Stimulated activated CD8-positive, alpha-beta memory T cell treated with anti-CD3 and anti-CD28 coated beads, Interleukin-12 subunit alpha, Interleukin-12 subunit beta, amount 100 ng/mL, for 24 hours (primary cell): ENCODE measurements around the gene GPALPP1.
"Not testable (repeated sequence)": the region's sequence is repeated elsewhere in the genome, so short reads cannot be mapped to it uniquely, and the experiment has no call there.

ENCODE experiments used
- DNase-seq: peaks from one replicate; pipeline ENCODE4 v3.0.0-alpha.2; 2020; ENCODE audit errors: extremely low read depth

The GPALPP1 gene

DNA sequence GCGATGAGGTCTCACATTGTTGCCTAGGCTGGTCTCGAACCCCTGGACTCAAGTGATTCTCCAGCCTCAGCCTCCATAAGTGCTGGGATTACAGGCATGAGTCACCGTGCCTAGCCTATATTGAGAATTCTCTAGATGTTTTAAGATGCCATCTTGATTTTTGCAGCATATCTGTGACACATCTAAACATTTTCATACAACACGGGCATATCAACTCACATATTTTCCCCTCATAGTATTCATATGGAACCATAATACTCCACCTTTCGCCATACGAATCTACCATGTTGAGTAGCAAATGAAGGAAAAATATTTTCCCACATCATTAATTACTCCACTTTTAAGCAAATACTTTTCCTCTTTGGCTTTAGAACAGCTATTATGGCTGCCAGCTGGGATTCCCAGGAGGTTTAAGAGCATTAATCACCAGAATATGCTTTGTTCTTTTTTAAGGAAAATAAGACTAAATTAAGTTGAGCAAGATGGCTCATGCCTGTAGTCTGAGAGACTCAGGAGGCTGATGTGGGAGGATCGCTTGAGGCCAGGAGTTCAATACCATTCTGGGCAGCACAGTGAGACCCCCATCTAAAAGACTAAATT is 74.0 kb downstream of the GPALPP1 start:
- DNase-seq, result no peak

DNA sequence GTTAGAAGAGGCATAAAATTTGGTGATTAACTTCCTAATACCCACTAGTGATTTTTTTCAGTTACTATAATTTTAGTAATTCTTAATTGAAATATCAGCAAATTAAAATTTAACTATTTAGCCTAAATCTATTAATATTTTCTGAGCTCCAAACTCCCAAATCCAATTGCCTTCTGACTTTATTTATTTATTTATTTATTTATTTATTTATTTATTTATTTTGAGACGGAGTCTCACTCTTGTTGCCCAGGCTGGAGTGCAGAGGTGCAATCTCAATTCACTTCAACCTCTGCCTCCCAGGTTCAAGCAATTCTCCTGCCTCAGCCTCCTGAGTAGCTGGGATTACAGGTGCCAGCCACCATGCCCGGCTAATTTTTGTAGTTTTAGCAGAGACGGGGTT is 74.6 kb downstream of the GPALPP1 start:
- not testable (repeated sequence) for DNase-seq

DNA sequence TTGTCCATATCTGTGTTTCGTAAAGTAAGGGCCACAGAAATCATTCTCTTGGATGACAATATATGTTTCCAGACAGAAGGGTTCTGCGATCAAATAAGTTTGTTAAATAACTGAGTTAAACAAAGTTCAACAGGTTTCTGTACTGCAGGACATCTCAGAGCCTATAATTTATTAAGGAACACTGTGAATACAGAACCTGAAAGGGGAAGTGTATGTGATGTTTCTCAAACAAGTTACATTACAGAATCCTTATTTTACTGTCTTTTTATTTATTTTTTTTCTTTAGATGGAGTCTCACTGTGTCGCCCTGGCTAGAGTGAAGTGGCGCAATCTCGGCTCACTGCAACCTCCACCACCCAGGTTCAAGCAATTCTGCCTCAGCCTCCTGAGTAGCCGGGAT is 75.6 kb downstream of the GPALPP1 start:
- DNase-seq, result no peak

DNA sequence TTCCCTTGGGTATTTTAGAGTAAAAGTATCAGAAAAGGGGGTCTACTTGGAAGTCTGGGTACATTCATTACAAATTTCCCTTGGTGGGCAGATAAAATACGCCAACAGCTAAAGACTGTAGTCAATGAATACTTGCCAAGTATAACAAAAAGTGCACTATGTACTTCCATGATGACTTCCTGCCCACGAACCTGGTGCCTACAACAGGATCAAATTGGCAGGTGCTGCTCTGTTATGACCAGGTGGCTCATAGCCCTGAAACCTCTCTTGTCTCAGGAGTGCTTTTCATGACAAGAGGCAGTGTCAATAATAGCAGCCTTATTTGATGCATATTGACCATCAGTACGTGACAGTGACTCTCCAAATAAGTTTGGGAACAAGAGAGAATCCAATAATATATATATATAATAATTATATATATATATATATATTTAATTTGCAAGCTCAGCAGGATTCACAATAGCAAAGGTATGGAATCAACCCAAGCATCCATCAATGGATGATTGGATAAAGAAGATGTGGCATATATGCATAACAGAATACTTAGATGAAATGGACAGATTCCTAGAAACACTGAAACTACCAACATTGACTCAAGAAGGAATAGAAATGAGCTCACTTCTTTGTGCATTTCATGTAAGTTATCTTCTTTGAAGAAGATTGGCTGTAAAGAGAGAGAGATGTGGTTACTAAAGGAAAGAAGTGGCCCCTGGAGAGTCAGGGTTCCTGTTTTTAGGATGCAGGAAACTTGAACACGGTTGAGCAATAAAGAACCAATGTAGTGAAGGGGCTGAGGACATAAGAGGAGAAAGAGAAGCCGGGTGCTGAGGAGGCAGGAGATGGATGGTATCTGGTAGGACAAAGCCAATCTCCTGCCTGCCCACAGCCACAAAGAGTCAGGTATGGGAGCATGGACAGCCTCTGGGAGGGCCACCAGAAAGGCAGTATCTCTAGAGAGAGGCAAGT is 79.0 kb downstream of the GPALPP1 start:
- DNase-seq, result no peak

DNA sequence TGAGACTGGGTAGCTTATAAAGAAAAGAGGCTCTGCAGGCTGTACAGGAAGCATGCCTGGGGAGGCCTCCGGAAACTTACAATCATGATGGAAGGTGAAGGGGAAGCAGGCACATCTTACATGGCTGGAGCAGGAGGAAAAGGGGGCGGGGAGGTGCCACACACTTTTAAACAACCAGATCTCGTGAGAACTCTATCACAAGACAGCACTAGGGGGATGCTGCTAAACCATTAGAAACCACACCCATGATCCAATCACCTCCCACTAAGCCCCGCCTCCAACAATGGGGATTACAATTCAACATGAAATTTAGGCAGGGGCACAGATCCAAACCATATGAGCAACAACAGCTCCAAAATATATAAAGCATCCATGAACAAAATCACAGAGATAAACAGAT is 84.5 kb downstream of the GPALPP1 start:
- no peak for DNase-seq

DNA sequence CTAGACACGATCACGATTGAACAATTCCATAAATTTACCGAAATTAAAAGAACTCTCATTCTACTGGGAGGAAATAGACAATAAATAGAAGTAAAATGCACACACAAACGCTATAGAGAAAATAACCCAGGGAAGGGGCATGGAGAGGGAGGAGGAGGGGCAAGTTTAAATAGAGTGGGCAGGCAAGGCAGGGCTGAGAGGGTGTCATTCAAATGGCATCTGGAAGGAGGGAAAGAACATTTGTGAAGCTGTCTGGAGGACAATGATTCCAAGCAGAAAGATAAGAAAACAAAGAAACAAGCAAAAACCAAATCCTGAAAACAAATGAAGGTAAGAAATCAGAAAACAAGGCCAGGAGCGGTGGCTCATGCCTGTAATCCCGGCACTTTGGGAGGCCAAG is 85.4 kb downstream of the GPALPP1 start:
- no peak for DNase-seq

DNA sequence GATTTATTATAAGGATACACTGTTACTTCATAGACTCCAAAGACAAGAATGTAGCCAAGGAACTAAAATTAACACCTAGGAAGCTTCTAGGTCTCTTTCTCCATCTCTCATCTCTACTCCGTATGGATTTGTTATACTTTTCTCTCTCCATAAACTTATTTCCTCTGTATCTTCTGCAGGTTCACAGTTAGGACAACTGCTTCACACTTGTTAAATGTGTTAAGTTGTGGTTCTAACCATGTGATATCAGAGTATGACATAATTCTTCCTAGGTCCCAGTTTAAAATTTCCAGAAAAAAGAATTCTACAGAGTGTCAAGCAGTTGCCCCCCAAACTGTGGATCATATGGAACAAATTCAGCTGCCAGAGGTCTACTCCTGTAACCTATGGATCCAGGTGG is 88.7 kb downstream of the GPALPP1 start:
- DNase-seq, result no peak
